KMS-11 (cell line): ENCODE measurements around the gene WNT10A.

Experiments used
- H2AFZ ChIP-seq: fragments of 200-600 bp; sonication (generic); 2 replicates; pipeline ENCODE4 v1.6.1; 2016; ENCODE audit warnings: antibody characterized with exemption, mixed run types, low read depth
- H3K27ac ChIP-seq: fragments of 200-600 bp; sonication (generic); 2 replicates; pipeline ENCODE4 v1.6.1; 2016; ENCODE audit warnings: mild to moderate bottlenecking, mixed run types
- H3K27me3 ChIP-seq: fragments of 200-600 bp; sonication (generic); 2 replicates; pipeline ENCODE4 v1.6.1; 2017; ENCODE audit warnings: mild to moderate bottlenecking, low read depth, mixed run types, moderate library complexity; ENCODE audit not compliant: insufficient read depth
- H3K36me3 ChIP-seq: fragments of 200-600 bp; sonication (generic); 2 replicates; pipeline ENCODE4 v1.6.1; 2017; ENCODE audit warnings: mild to moderate bottlenecking, mixed run types; ENCODE audit not compliant: insufficient read depth
- H3K4me1 ChIP-seq: fragments of 200-600 bp; sonication (generic); 2 replicates; pipeline ENCODE4 v1.6.1; 2016; ENCODE audit warnings: mild to moderate bottlenecking, low read depth, mixed run types; ENCODE audit not compliant: poor library complexity, severe bottlenecking
- H3K4me2 ChIP-seq: fragments of 200-600 bp; sonication (generic); 2 replicates; pipeline ENCODE4 v1.7.0; 2016; ENCODE audit warnings: mild to moderate bottlenecking, mixed run types
- H3K4me3 ChIP-seq: fragments of 200-600 bp; sonication (generic); IDR thresholded peaks from 2 replicates; pipeline ENCODE4 v1.6.1; 2017; ENCODE audit warnings: low read depth, low read length, mixed read lengths; ENCODE audit not compliant: insufficient read depth
- H3K79me2 ChIP-seq: fragments of 200-600 bp; sonication (generic); 2 replicates; pipeline ENCODE4 v1.6.1; 2016; ENCODE audit warnings: low read depth, mixed run types; ENCODE audit not compliant: insufficient read depth
- H3K9ac ChIP-seq: fragments of 200-600 bp; sonication (generic); 2 replicates; pipeline ENCODE4 v1.6.1; 2016; ENCODE audit warnings: mild to moderate bottlenecking, mixed run types
- H4K20me1 ChIP-seq: fragments of 200-600 bp; sonication (generic); 2 replicates; pipeline ENCODE4 v1.6.1; 2016; ENCODE audit warnings: mild to moderate bottlenecking, mixed run types; ENCODE audit not compliant: insufficient read depth
- CTCF ChIP-seq: fragments of 200-600 bp; sonication (generic); conservative IDR thresholded peaks from 2 replicates; pipeline ENCODE4 v1.6.1; 2017; ENCODE audit warnings: low read depth, mild to moderate bottlenecking, antibody characterized with exemption, low read length, moderate library complexity, mixed read lengths

WNT10A gene

GRCh38 chr2:218899147-218899546, 18.5 kb downstream of the WNT10A start:
- Histone ChIP-seq H3K79me2 (peaks cover 12% of the 10 kb centered on the region; the same call in 1 of the 2 replicates), H3K4me2 (no peak overlapping the region), H3K4me1 (peaks cover 38% of the 10 kb centered on the region), H4K20me1 (no peaks in the 10 kb centered on the region), H3K27me3 (no peaks in the 10 kb centered on the region), H3K4me3 (no peak overlapping the region), H2AFZ (no peak overlapping the region), H3K36me3 (no peaks in the 10 kb centered on the region), H3K27ac (no peak overlapping the region), H3K9ac (no peak overlapping the region)
- TF ChIP-seq CTCF = no peak

DNA sequence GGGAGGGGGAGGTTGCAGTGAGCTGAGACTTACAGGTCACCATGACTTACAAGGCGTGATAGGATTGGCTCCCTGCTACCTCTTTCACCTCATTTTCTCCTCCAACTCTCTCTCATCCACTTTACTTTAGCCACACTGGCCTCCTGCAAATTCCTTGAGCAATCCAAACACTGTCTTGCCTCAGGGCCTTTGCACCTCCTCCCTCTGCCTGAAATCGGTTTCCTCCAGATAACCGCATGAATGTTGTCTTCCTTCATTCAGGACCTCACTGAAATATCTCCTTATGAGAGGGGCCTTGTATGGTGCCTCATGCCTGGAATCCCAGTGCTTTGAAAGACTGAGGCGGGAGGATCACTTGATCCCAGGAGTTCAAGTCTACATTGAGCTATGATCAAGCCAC, 21.8 kb downstream of the WNT10A start:
- Histone ChIP-seq H3K27me3 (no peaks in the 10 kb centered on the region), H3K79me2 (no peaks in the 10 kb centered on the region), H3K4me2 (no peak overlapping the region), H3K27ac (no peak overlapping the region), H3K4me1 (peaks cover 16% of the 10 kb centered on the region), H3K36me3 (no peaks in the 10 kb centered on the region), H4K20me1 (no peaks in the 10 kb centered on the region), H3K4me3 (no peak overlapping the region), H3K9ac (no peak overlapping the region), H2AFZ (no peak overlapping the region)
- no peak for TF ChIP-seq CTCF

- no peak overlapping the region for H2AFZ ChIP-seq
- H3K4me3 ChIP-seq = no peak overlapping the region
- H3K27me3 ChIP-seq = no peaks in the 10 kb centered on the region
- H3K4me1 ChIP-seq = peaks cover 2% of the 10 kb centered on the region
- no peak overlapping the region for H3K4me2 ChIP-seq
- no peaks in the 10 kb centered on the region for H4K20me1 ChIP-seq
- no peaks in the 10 kb centered on the region for H3K79me2 ChIP-seq
- no peak overlapping the region for H3K27ac ChIP-seq
- no peak overlapping the region for H3K9ac ChIP-seq
- H3K36me3 ChIP-seq = no peaks in the 10 kb centered on the region
- TF ChIP-seq CTCF = no peak
These were observed 23.5 kb downstream of the WNT10A start for GRCh38 chr2:218904176-218904575.

GRCh38 chr2:218908721-218909619, 28.3 kb downstream of the WNT10A start:
- Histone ChIP-seq H3K4me1 (peaks cover 3% of the 10 kb centered on the region), H3K36me3 (no peaks in the 10 kb centered on the region), H2AFZ (peak overlapping the region; percentile 72), H3K4me2 (peak overlapping the region; percentile 86), H3K27ac (peak overlapping the region; percentile 35; the same call in 1 of the 2 replicates), H4K20me1 (no peaks in the 10 kb centered on the region), H3K79me2 (no peaks in the 10 kb centered on the region), H3K4me3 (peak overlapping the region; percentile 65), H3K9ac (peak overlapping the region; percentile 50; the same call in 1 of the 2 replicates), H3K27me3 (no peaks in the 10 kb centered on the region)
- TF ChIP-seq CTCF = no peak
